ENCODE data around the gene TCTA. TPM values are rescaled to one million over a fixed set of nuclear protein-coding genes. Genes with fewer than 3 reads are reported as not detected.

Gene TCTA
- total RNA-seq, 1 experiment from 2014 or later = 21.6 TPM

GRCh38 chr3:49456466-49456865, 44.2 kb downstream of the TCTA start:
- no peaks in the 10 kb centered on the region for H3K9me3 ChIP-seq (replicated peaks)
- H3K4me1 ChIP-seq (replicated peaks) = peaks cover 12% of the 10 kb centered on the region
- no peak overlapping the region for H3K27ac ChIP-seq
- no peak for DNase-seq (ENCODE audit: low read depth in 1 of 2, low spot score in 2 of 2)
- H3K4me3 ChIP-seq = no peak overlapping the region
- no peaks in the 10 kb centered on the region for H3K27me3 ChIP-seq (replicated peaks)
- H3K36me3 ChIP-seq = no peaks in the 10 kb centered on the region

- Histone ChIP-seq H3K27me3 (replicated peaks) (no peaks in the 10 kb centered on the region), H3K36me3 (no peaks in the 10 kb centered on the region), H3K4me1 (replicated peaks) (peaks cover 31% of the 10 kb centered on the region), H3K4me3 (no peak overlapping the region), H3K9me3 (replicated peaks) (no peaks in the 10 kb centered on the region), H3K27ac (no peak overlapping the region)
- DNase-seq (ENCODE audit: low read depth in 1 of 2, low spot score in 2 of 2) = no peak
Measured at GRCh38 chr3:49460188-49460890, 48.1 kb downstream of the TCTA start.

GRCh38 chr3:49460956-49461355, 48.7 kb downstream of the TCTA start:
- Histone ChIP-seq H3K4me1 (replicated peaks) (peaks cover 37% of the 10 kb centered on the region), H3K27me3 (replicated peaks) (no peaks in the 10 kb centered on the region), H3K4me3 (no peak overlapping the region), H3K27ac (peak overlapping the region; percentile 71; the same call in 1 of the 2 replicates), H3K9me3 (replicated peaks) (no peaks in the 10 kb centered on the region), H3K36me3 (no peaks in the 10 kb centered on the region)
- no peak for DNase-seq (ENCODE audit: low read depth in 1 of 2, low spot score in 2 of 2)

GRCh38 chr3:49461443-49462171, 49.4 kb downstream of the TCTA start:
- DNase-seq (ENCODE audit: low read depth in 1 of 2, low spot score in 2 of 2) = no peak
- Histone ChIP-seq H3K36me3 (no peaks in the 10 kb centered on the region), H3K27me3 (replicated peaks) (no peaks in the 10 kb centered on the region), H3K4me1 (replicated peaks) (peaks cover 32% of the 10 kb centered on the region), H3K4me3 (no peak overlapping the region), H3K9me3 (replicated peaks) (no peaks in the 10 kb centered on the region), H3K27ac (peak overlapping the region; percentile 71)

GRCh38 chr3:49462222-49462621, 50.0 kb downstream of the TCTA start:
- no peaks in the 10 kb centered on the region for H3K36me3 ChIP-seq
- H3K27ac ChIP-seq = peak overlapping the region; percentile 71
- no peaks in the 10 kb centered on the region for H3K9me3 ChIP-seq (replicated peaks)
- no peaks in the 10 kb centered on the region for H3K27me3 ChIP-seq (replicated peaks)
- H3K4me1 ChIP-seq (replicated peaks) = peaks cover 32% of the 10 kb centered on the region
- DNase-seq (ENCODE audit: low read depth in 1 of 2, low spot score in 2 of 2) = peak; percentile 71
- H3K4me3 ChIP-seq = no peak overlapping the region

- H3K9me3 ChIP-seq (replicated peaks) = 0 out of 2 replicates have a peak, but pooled peaks cover 2% of the 10 kb centered on the region
- peaks cover 4% of the 10 kb centered on the region; the same call in 1 of the 2 replicates for H3K36me3 ChIP-seq
- 0 out of 2 replicates have a peak overlapping the region, but pooled peaks have one; percentile 40 for H3K27ac ChIP-seq
- DNase-seq (ENCODE audit: low read depth in 1 of 2, low spot score in 2 of 2) = no peak
- H3K4me3 ChIP-seq = no peak overlapping the region
- peaks cover 47% of the 10 kb centered on the region for H3K4me1 ChIP-seq (replicated peaks)
- H3K27me3 ChIP-seq (replicated peaks) = no peaks in the 10 kb centered on the region
Measured at GRCh38 chr3:49465270-49466034, 53.2 kb downstream of the TCTA start.

Other genes starting within 250 kb of the TCTA start
- gene CCDC71, start 246.1 kb upstream of the TCTA start, total RNA-seq (2014; rRNA removed; shearing (Covaris generic)) = 23.8 and 24.7 TPM in 2 replicates
- gene KLHDC8B, start 240.8 kb upstream of the TCTA start, total RNA-seq (2014; rRNA removed; shearing (Covaris generic)) = 18.6 and 27.3 TPM in 2 replicates
- 0.50 and 2.1 TPM in 2 replicates for gene C3orf62, start 135.2 kb upstream of the TCTA start, total RNA-seq (2014; rRNA removed; shearing (Covaris generic))
- gene USP4, start 72.4 kb upstream of the TCTA start, total RNA-seq (2014; rRNA removed; shearing (Covaris generic)) = 7.8 and 11.5 TPM in 2 replicates
- 226 and 326 TPM in 2 replicates for gene GPX1, start 54.1 kb upstream of the TCTA start, total RNA-seq (2014; rRNA removed; shearing (Covaris generic))
- 490 and 775 TPM in 2 replicates for gene RHOA, start 447 bp upstream of the TCTA start, total RNA-seq (2014; rRNA removed; shearing (Covaris generic))
- gene AMT, start 10.1 kb downstream of the TCTA start, total RNA-seq (2014; rRNA removed; shearing (Covaris generic)) = 0.85 and 1.5 TPM in 2 replicates
- 6.2 TPM in 1 of 2 replicates, not detected in the other for gene NICN1, start 16.9 kb downstream of the TCTA start, total RNA-seq (2014; rRNA removed; shearing (Covaris generic))
- 52.1 and 69.5 TPM in 2 replicates for gene DAG1, start 57.8 kb downstream of the TCTA start, total RNA-seq (2014; rRNA removed; shearing (Covaris generic))
- gene BSN, start 142.1 kb downstream of the TCTA start, total RNA-seq (2014; rRNA removed; shearing (Covaris generic)) = 0.05 TPM in 1 of 2 replicates, not detected in the other

Measured in SJSA1 (cell line).